Loucy (cell line): ENCODE measurements around the gene RGPD3.
"Not testable (repeated sequence)": the region's sequence is repeated elsewhere in the genome, so short reads cannot be mapped to it uniquely, and the experiment has no call there.

Source experiments
- H2AFZ ChIP-seq: fragments of 200-600 bp; sonication (generic); 2 replicates; pipeline ENCODE4 v1.6.0; 2016; ENCODE audit warnings: antibody characterized with exemption, mild to moderate bottlenecking, low read length, moderate library complexity
- H3F3A ChIP-seq: fragments of 200-600 bp; 2 replicates; pipeline ENCODE4 v1.6.0; 2016; ENCODE audit warnings: antibody characterized with exemption, low read depth, mild to moderate bottlenecking
- H3K27me3 ChIP-seq: fragments of 200-600 bp; sonication (generic); 2 replicates; pipeline ENCODE4 v1.6.1; 2014; ENCODE audit warnings: low read length, mild to moderate bottlenecking; ENCODE audit not compliant: insufficient read depth, poor library complexity, severe bottlenecking
- H3K36me3 ChIP-seq: fragments of 200-600 bp; sonication (generic); 2 replicates; pipeline ENCODE4 v1.6.1; 2016; ENCODE audit warnings: low read length; ENCODE audit not compliant: insufficient read depth
- H3K4me1 ChIP-seq: fragments of 200-600 bp; sonication (generic); 2 replicates; pipeline ENCODE4 v1.5.1; 2014; ENCODE audit warnings: low read length, mild to moderate bottlenecking; ENCODE audit not compliant: insufficient read depth, poor library complexity, severe bottlenecking
- H3K4me2 ChIP-seq: fragments of 200-600 bp; sonication (generic); 2 replicates; pipeline ENCODE4 v1.6.0; 2014; ENCODE audit warnings: antibody characterized with exemption, low read length, low read depth, mild to moderate bottlenecking; ENCODE audit not compliant: poor library complexity, severe bottlenecking
- H3K4me3 ChIP-seq: fragments of 200-600 bp; sonication (generic); 2 replicates; pipeline ENCODE4 v1.5.1; 2014; ENCODE audit warnings: low read length, mild to moderate bottlenecking, mixed read lengths; ENCODE audit not compliant: poor library complexity, severe bottlenecking
- H3K79me2 ChIP-seq: fragments of 200-600 bp; sonication (generic); 2 replicates; pipeline ENCODE4 v1.6.1; 2014; ENCODE audit warnings: low read length; ENCODE audit not compliant: insufficient read depth
- H3K9ac ChIP-seq: fragments of 200-600 bp; sonication (generic); 2 replicates; pipeline ENCODE4 v1.6.0; 2014; ENCODE audit warnings: mild to moderate bottlenecking, low read depth, low read length, moderate library complexity; ENCODE audit not compliant: poor library complexity, severe bottlenecking
- H3K9me2 ChIP-seq: fragments of 200-600 bp; sonication (generic); replicated peaks from 2 replicates; pipeline ENCODE4 v1.6.1; 2016; ENCODE audit warnings: low read depth, low read length, mixed read lengths
- H3K9me3 ChIP-seq: fragments of 200-600 bp; sonication (generic); 2 replicates; pipeline ENCODE4 v1.6.1; 2014; ENCODE audit warnings: mild to moderate bottlenecking, antibody characterized with exemption, low read length, low read depth; ENCODE audit not compliant: insufficient read depth
- H4K20me1 ChIP-seq: fragments of 200-600 bp; sonication (generic); 2 replicates; pipeline ENCODE4 v1.6.0; 2014; ENCODE audit warnings: antibody characterized with exemption, low read length, mild to moderate bottlenecking; ENCODE audit not compliant: insufficient read depth, poor library complexity, severe bottlenecking

RGPD3 gene

GRCh38 chr2:106513391-106513790 is 45.2 kb upstream of the RGPD3 start:
- H2AFZ ChIP-seq, H4K20me1 ChIP-seq, H3K27me3 ChIP-seq, H3K36me3 ChIP-seq, H3K4me1 ChIP-seq, H3K4me2 ChIP-seq, H3K4me3 ChIP-seq, H3F3A ChIP-seq, H3K9me3 ChIP-seq, H3K79me2 ChIP-seq, H3K9me2 ChIP-seq, H3K9ac ChIP-seq: not testable (repeated sequence)

GRCh38 chr2:106511934-106512333 is 43.7 kb upstream of the RGPD3 start:
- H3K4me2 ChIP-seq, H2AFZ ChIP-seq, H3K27me3 ChIP-seq, H3K9me2 ChIP-seq, H3K4me1 ChIP-seq, H3K36me3 ChIP-seq, H4K20me1 ChIP-seq, H3F3A ChIP-seq, H3K79me2 ChIP-seq, H3K9me3 ChIP-seq, H3K9ac ChIP-seq, H3K4me3 ChIP-seq: not testable (repeated sequence)

GRCh38 chr2:106511476-106511901 is 43.3 kb upstream of the RGPD3 start:
- not testable (repeated sequence) for H3F3A ChIP-seq, H3K4me2 ChIP-seq, H4K20me1 ChIP-seq, H3K27me3 ChIP-seq, H3K9ac ChIP-seq, H3K9me2 ChIP-seq, H3K4me1 ChIP-seq, H2AFZ ChIP-seq, H3K36me3 ChIP-seq, H3K9me3 ChIP-seq, H3K79me2 ChIP-seq, H3K4me3 ChIP-seq

- not testable (repeated sequence) for H2AFZ ChIP-seq, H3K4me2 ChIP-seq, H3K9ac ChIP-seq, H3K4me1 ChIP-seq, H3K4me3 ChIP-seq, H3K27me3 ChIP-seq, H4K20me1 ChIP-seq, H3K9me3 ChIP-seq, H3K9me2 ChIP-seq, H3K36me3 ChIP-seq, H3K79me2 ChIP-seq, H3F3A ChIP-seq
Observed at GRCh38 chr2:106510791-106511190, 42.6 kb upstream of the RGPD3 start.

GRCh38 chr2:106509374-106509770 is 41.2 kb upstream of the RGPD3 start:
- H3F3A ChIP-seq, H3K36me3 ChIP-seq, H3K4me3 ChIP-seq, H2AFZ ChIP-seq, H3K9ac ChIP-seq, H4K20me1 ChIP-seq, H3K27me3 ChIP-seq, H3K4me1 ChIP-seq, H3K9me3 ChIP-seq, H3K9me2 ChIP-seq, H3K79me2 ChIP-seq, H3K4me2 ChIP-seq: not testable (repeated sequence)

- not testable (repeated sequence) for H3K9ac ChIP-seq, H2AFZ ChIP-seq, H3K4me3 ChIP-seq, H3K4me1 ChIP-seq, H3K36me3 ChIP-seq, H3K79me2 ChIP-seq, H3K27me3 ChIP-seq, H3K9me2 ChIP-seq, H3K9me3 ChIP-seq, H3F3A ChIP-seq, H4K20me1 ChIP-seq, H3K4me2 ChIP-seq
Observed at GRCh38 chr2:106508660-106509373, 40.6 kb upstream of the RGPD3 start.

GRCh38 chr2:106506002-106506687 is 37.9 kb upstream of the RGPD3 start:
- not testable (repeated sequence) for H3K9ac ChIP-seq, H3K79me2 ChIP-seq, H3K36me3 ChIP-seq

More at GRCh38 chr2:106506002-106506687, 37.9 kb upstream of the RGPD3 start:
- not testable (repeated sequence) for H3K4me1 ChIP-seq, H3K4me2 ChIP-seq, H3K27me3 ChIP-seq, H3K9me3 ChIP-seq, H3K9me2 ChIP-seq, H4K20me1 ChIP-seq, H2AFZ ChIP-seq, H3F3A ChIP-seq, H3K4me3 ChIP-seq
